ENCODE results near the gene KRT75.

DNA sequence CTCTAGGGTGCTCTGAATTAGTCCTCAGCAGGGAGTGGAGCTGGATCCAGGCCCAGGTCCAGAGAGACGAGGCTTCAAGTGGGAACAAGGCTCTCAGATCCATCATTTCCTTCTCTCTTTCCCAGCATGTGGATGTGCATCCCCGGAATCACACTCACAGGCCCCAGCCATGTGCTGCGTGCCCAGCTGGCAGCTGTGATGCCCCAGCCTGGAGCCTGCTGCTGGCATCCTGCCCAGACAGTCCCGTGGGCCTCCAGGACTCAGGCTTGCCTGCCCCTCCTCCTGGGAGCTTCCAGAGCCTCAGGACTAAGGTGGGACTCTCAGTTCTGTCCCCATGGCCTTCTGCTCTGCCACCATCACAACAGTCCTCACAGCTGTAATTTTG is 42.6 kb downstream of the KRT75 start:
- TF ChIP-seq, protein P1, sequence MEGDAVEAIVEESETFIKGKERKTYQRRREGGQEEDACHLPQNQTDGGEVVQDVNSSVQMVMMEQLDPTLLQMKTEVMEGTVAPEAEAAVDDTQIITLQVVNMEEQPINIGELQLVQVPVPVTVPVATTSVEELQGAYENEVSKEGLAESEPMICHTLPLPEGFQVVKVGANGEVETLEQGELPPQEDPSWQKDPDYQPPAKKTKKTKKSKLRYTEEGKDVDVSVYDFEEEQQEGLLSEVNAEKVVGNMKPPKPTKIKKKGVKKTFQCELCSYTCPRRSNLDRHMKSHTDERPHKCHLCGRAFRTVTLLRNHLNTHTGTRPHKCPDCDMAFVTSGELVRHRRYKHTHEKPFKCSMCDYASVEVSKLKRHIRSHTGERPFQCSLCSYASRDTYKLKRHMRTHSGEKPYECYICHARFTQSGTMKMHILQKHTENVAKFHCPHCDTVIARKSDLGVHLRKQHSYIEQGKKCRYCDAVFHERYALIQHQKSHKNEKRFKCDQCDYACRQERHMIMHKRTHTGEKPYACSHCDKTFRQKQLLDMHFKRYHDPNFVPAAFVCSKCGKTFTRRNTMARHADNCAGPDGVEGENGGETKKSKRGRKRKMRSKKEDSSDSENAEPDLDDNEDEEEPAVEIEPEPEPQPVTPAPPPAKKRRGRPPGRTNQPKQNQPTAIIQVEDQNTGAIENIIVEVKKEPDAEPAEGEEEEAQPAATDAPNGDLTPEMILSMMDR (IDR thresholded peaks at IDR 0.05; ENCODE audit: borderline replicate concordance, extremely low read depth, low read length, poor library complexity, severe bottlenecking): no peak
- no peak for TF ChIP-seq EZH2 (IDR thresholded peaks at IDR 0.05; ENCODE audit: borderline replicate concordance, low read depth, low read length, severe bottlenecking)
